ENCODE measurements around the gene PSMB2.

GRCh38 chr1:35567947-35568558 is 73.3 kb downstream of the PSMB2 start:
- TF ChIP-seq POLR2A (IDR thresholded peaks at IDR 0.05; ENCODE audit: control extremely low read depth in 1 of 2, low read depth in 2 of 2, low read length in 2 of 2) (no peak), CTCF (IDR thresholded peaks at IDR 0.05; ENCODE audit: control extremely low read depth in 1 of 3, insufficient read depth in 1 of 3, low read depth in 1 of 3, low read length in 3 of 3) (no peak), EZH2 (IDR thresholded peaks at IDR 0.05; ENCODE audit: low read depth, low read length, severe bottlenecking) (no peak), TAF1 (IDR thresholded peaks at IDR 0.05; ENCODE audit: low read depth, low read length) (no peak), CHD2 (IDR thresholded peaks at IDR 0.05; ENCODE audit: low read length) (no peak), TCF12 (IDR thresholded peaks at IDR 0.05; ENCODE audit: low read depth, low read length) (no peak), KDM1A (IDR thresholded peaks at IDR 0.05; ENCODE audit: borderline replicate concordance, low read length) (no peak), MAX (IDR thresholded peaks at IDR 0.05) (no peak), POLR2AphosphoS5 (IDR thresholded peaks at IDR 0.05; ENCODE audit: low read depth, low read length) (no peak), CREB1 (IDR thresholded peaks at IDR 0.05) (no peak), RXRA (IDR thresholded peaks at IDR 0.05; ENCODE audit: insufficient read depth, low read depth, low read length) (no peak)

Measured in H1 (cell line).